HepG2 (cell line): ENCODE results near the gene PKMYT1. TPM values are rescaled to one million over a fixed set of nuclear protein-coding genes. Genes with fewer than 3 reads are reported as not detected.

Source experiments
- CC2D1A ChIP-seq: sonication (generic); formaldehyde crosslinking; IDR thresholded peaks from 2 replicates; pipeline ENCODE4 v1.8.1; 2023; ENCODE audit warnings: mild to moderate bottlenecking, missing genetic modification reagents
- EZH2 ChIP-seq: conservative IDR thresholded peaks from 2 replicates; pipeline ENCODE4 v1.6.1; 2012; ENCODE audit warnings: mild to moderate bottlenecking, low read depth, low read length, moderate library complexity
- HDAC2 ChIP-seq: sonication (generic); formaldehyde crosslinking; IDR thresholded peaks from 2 replicates; pipeline ENCODE4 v1.4.0; 2020; ENCODE audit warnings: missing genetic modification reagents
- JUN ChIP-seq: sonication (generic); formaldehyde crosslinking; IDR thresholded peaks from 2 replicates; pipeline ENCODE4 v1.4.0; 2020; ENCODE audit warnings: mild to moderate bottlenecking, missing genetic modification reagents
- NFIB ChIP-seq: sonication (generic); formaldehyde crosslinking; IDR thresholded peaks from 2 replicates; pipeline ENCODE4 v1.9.0; 2021; ENCODE audit warnings: missing genetic modification reagents, mild to moderate bottlenecking, borderline replicate concordance
- PBX2 ChIP-seq: IDR thresholded peaks from 2 replicates; pipeline ENCODE4 v1.6.1; 2016; ENCODE audit warnings: control low read depth
- SIN3A ChIP-seq: IDR thresholded peaks from 2 replicates; pipeline ENCODE4 v1.6.1; 2011; ENCODE audit warnings: low read depth, mild to moderate bottlenecking, control low read depth, low read length, borderline replicate concordance
- SP2 ChIP-seq: sonication (generic); formaldehyde crosslinking; IDR thresholded peaks from 2 replicates; pipeline ENCODE4 v1.5.1; 2020; ENCODE audit warnings: mild to moderate bottlenecking, missing genetic modification reagents
- TEF ChIP-seq: sonication (generic); formaldehyde crosslinking; IDR thresholded peaks from 2 replicates; pipeline ENCODE4 v1.5.0; 2020; ENCODE audit warnings: missing genetic modification reagents
- U2AF1 ChIP-seq: fragments of 200-400 bp; formaldehyde crosslinking; optimal IDR thresholded peaks from 2 replicates; pipeline ENCODE3; 2017; ENCODE audit warnings: mild to moderate bottlenecking, low read depth, low read length
- ZBED4 ChIP-seq: sonication (generic); formaldehyde crosslinking; IDR thresholded peaks from 2 replicates; pipeline ENCODE4 v1.4.0; 2020; ENCODE audit warnings: missing genetic modification reagents, borderline replicate concordance
- ZBTB21 ChIP-seq: sonication (generic); formaldehyde crosslinking; IDR thresholded peaks from 2 replicates; pipeline ENCODE4 v1.4.0; 2020; ENCODE audit warnings: missing genetic modification reagents
- ZBTB49 ChIP-seq: sonication (generic); formaldehyde crosslinking; IDR thresholded peaks from 2 replicates; pipeline ENCODE4 v1.4.0; 2020; ENCODE audit warnings: missing genetic modification reagents, borderline replicate concordance
- ZFYVE20 ChIP-seq: sonication (generic); formaldehyde crosslinking; IDR thresholded peaks from 2 replicates; pipeline ENCODE4 v1.8.0; 2023; ENCODE audit warnings: low read depth, mild to moderate bottlenecking, moderate library complexity, missing genetic modification reagents, borderline replicate concordance
- ZKSCAN8 ChIP-seq: IDR thresholded peaks from 2 replicates; pipeline ENCODE4 v1.6.1; 2016; ENCODE audit warnings: borderline replicate concordance, missing genetic modification reagents, missing compliant biosample characterization
- ZNF224 ChIP-seq: sonication (generic); formaldehyde crosslinking; IDR thresholded peaks from 2 replicates; pipeline ENCODE4 v1.5.0; 2020; ENCODE audit warnings: mild to moderate bottlenecking, missing genetic modification reagents
- ZNF263 ChIP-seq: sonication (generic); formaldehyde crosslinking; IDR thresholded peaks from 2 replicates; pipeline ENCODE4 v1.4.0; 2020; ENCODE audit warnings: missing genetic modification reagents
- ZNF292 ChIP-seq: sonication (generic); formaldehyde crosslinking; IDR thresholded peaks from 2 replicates; pipeline ENCODE4 v1.8.1; 2022; ENCODE audit warnings: mild to moderate bottlenecking, low read depth, missing genetic modification reagents, borderline replicate concordance
- ZNF468 ChIP-seq: sonication (generic); formaldehyde crosslinking; IDR thresholded peaks from 2 replicates; pipeline ENCODE4 v1.8.0; 2022; ENCODE audit warnings: mild to moderate bottlenecking, moderate library complexity, missing genetic modification reagents
- ZNF644 ChIP-seq: IDR thresholded peaks from 2 replicates; pipeline ENCODE4 v1.6.1; 2016; ENCODE audit warnings: low read depth
- ZNF652 ChIP-seq: IDR thresholded peaks from 2 replicates; pipeline ENCODE4 v1.6.1; 2016; ENCODE audit warnings: low read depth, borderline replicate concordance
- ZNF746 ChIP-seq: sonication (generic); formaldehyde crosslinking; IDR thresholded peaks from 2 replicates; pipeline ENCODE4 v1.8.0; 2022; ENCODE audit warnings: mild to moderate bottlenecking, missing genetic modification reagents
- ZNF784 ChIP-seq: sonication (generic); formaldehyde crosslinking; IDR thresholded peaks from 2 replicates; pipeline ENCODE4 v1.5.1; 2020; ENCODE audit warnings: missing genetic modification reagents, mild to moderate bottlenecking, borderline replicate concordance
- ZNF850 ChIP-seq: sonication (generic); formaldehyde crosslinking; conservative IDR thresholded peaks from 2 replicates; pipeline ENCODE4 v1.9.0; 2021; ENCODE audit warnings: mild to moderate bottlenecking, missing genetic modification reagents
- polyA plus RNA-seq, 8 experiments: library from polyadenylated mRNA; depleted of rRNA in 3 of 8; stranded (reverse) in 7 of 8; unstranded in 1 of 8; fragments of >200 nt; fragmentation: Illumina TruSeq in 4 of 8; extraction: Trizol in 4 of 8; gene quantifications; 2 replicates each; pipeline versions ENCODE4 v1.2.1 to v1.2.3, GENCODE V29; 2011 to 2016; ENCODE audit warnings: low read depth in 4 of 8, missing spikeins in 1 of 8, mixed read lengths in 1 of 8; ENCODE audit not compliant: insufficient read depth in 1 of 8
- total RNA-seq, 5 experiments: library from RNA; depleted of rRNA; stranded (reverse); fragments of >200 nt; fragmentation: Illumina TruSeq; extraction: Trizol; gene quantifications; 2 replicates each; pipeline ENCODE4 v1.2.3, GENCODE V29; 2016; ENCODE audit warnings: low read depth in 1 of 5

Gene PKMYT1
- total and polyA plus RNA-seq, 2 of the 13 experiments (the other 11 are each of a cell fraction or from before 2014, with no cell fraction given), result 7.0 to 27.8 TPM

DNA sequence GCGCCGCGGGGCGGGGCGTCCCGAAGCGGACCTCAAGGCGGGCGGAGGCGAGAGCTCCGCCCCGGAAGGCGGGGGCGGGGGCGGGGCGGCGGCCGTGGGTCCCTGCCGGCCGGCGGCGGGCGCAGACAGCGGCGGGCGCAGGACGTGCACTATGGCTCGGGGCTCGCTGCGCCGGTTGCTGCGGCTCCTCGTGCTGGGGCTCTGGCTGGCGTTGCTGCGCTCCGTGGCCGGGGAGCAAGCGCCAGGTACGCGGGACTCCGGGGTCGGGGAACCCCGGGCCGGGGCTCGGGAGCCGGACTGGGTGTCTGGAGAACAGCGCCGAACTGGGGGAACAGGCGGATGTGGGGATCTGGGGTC, 40.0 kb upstream of the PKMYT1 start, which contains the start of gene TNFRSF12A (continued):
- TF ChIP-seq ZNF784 (CRISPR knock-in tag), result no peak
- no peak for TF ChIP-seq ZNF644
- TF ChIP-seq CC2D1A (CRISPR knock-in tag), result no peak
- no peak for TF ChIP-seq ZBTB21
- TF ChIP-seq ZNF263 (CRISPR knock-in tag), result 0 out of 2 replicates have a peak, but pooled peaks have one; percentile 3
- TF ChIP-seq ZNF224, result peak; percentile 67; the same call in 1 of the 2 replicates
- TF ChIP-seq EZH2, result no peak
- no peak for TF ChIP-seq NFIB (CRISPR knock-in tag)
- no peak for TF ChIP-seq ZNF746
- TF ChIP-seq ZNF652 (CRISPR knock-in tag), result no peak
- TF ChIP-seq ZBED4 (CRISPR knock-in tag), result no peak
- no peak for TF ChIP-seq TEF (CRISPR knock-in tag)
- no peak for TF ChIP-seq ZNF292
- no peak for TF ChIP-seq PBX2
- no peak for TF ChIP-seq ZFYVE20 (CRISPR knock-in tag)
- TF ChIP-seq ZNF850 (CRISPR knock-in tag), result no peak
- no peak for TF ChIP-seq U2AF1
- TF ChIP-seq ZBTB49 (CRISPR knock-in tag), result no peak
- no peak; the same call in 1 of the 2 replicates for TF ChIP-seq SP2 (CRISPR knock-in tag)
- no peak for TF ChIP-seq ZKSCAN8 (CRISPR knock-in tag)
- peak; percentile 48; the same call in 1 of the 2 replicates for TF ChIP-seq SIN3A
- TF ChIP-seq JUN, result no peak
- no peak for TF ChIP-seq HDAC2 (CRISPR knock-in tag)
- TF ChIP-seq ZNF468, result no peak
